Measurements from ENCODE around the gene DBNDD1.

DBNDD1 gene

GRCh38 chr16:90035902-90036301 lies 16.6 kb upstream of the DBNDD1 start:
- no peak for DNase-seq (ENCODE audit: low read depth)

- no peak for DNase-seq (ENCODE audit: low read depth)
Measured at GRCh38 chr16:90034504-90034903, 15.2 kb upstream of the DBNDD1 start.

DNA sequence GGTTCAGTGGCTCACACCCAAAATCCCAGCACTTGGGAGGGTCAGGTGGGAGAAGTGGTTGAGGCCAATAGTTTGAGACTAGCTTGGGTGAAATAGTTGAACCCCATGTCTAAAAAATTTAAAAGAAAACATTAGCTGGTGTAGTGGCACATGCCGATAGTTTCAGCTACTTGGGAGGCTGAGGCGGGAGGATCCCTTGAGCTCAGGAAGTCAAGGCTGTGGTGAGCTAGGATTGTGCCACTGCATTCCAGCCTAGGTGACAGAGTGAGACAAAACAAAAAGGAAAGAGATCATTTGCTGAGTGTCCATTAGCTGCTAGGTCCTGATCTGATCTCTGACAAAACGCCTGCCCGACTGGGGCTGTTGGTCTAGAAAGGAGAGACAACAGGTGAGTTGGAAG lies 14.1 kb upstream of the DBNDD1 start:
- no peak for DNase-seq (ENCODE audit: low read depth)

DNA sequence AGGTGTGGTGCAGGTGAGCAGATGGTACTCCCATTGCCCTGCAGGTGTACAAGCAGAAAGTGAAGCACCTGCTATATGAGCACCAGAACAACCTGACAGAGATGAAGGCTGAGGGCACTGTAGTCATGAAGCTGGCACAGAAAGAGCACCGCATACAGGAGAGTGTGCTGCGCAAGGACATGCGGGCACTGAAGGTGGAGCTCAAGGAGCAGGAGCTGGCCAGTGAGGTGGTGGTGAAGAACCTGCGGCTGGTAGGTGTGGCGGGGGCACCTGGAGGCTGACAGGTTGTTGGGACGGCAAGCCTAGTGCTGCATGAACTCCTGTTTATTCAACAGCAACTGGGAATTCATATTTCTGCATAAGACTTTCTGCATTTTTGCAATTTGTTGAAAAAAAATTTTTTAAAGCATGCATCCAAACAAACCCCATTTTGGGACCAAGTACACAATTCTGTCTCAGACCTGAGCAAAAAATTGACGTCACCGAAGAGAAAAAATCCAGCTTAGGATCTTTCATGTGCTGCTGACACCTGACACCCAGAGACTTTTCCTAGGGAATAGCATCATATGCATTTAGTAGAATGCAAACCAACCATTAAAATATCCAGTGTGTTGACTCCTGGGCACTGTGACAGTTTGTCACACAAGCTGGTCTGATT lies 13.5 kb upstream of the DBNDD1 start:
- DNase-seq (ENCODE audit: low read depth): no peak

- DNase-seq (ENCODE audit: low read depth): no peak
Measured at GRCh38 chr16:90031931-90032673, 12.8 kb upstream of the DBNDD1 start.

DNA sequence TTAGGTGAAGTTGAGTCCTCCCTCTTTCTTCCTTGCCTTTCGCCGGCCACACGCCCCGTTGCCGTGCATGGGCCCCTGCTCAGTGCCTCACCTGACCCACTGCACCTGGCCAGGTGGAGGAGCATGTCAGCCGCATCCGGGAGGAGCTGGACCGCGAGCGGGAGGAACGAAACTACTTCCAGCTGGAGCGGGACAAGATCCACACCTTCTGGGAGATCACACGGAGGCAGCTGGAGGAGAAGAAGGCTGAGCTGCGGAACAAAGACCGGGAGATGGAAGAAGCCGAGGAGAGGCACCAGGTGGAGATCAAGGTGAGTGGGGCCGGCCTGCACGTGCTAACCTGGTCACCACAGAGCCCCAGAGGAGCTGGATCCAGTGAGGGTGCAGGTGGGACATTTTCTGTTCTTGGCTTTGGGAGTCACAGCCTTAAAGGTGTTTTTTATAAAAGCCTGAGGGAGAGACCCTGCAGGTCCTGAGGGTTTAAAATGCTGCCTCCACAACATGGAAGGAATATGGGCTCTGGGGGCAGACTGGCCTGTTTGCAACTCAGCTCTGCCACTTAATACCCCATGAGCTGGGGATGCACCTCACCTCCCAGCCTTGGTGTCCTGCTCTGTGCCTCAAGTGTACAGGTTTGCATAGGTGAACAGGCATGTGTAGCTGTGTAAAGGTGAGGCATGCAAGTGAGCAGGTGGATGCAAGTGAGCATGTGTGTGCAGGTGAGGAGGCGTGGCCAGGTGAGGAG lies 12.1 kb upstream of the DBNDD1 start:
- DNase-seq (ENCODE audit: low read depth): no peak

DNA sequence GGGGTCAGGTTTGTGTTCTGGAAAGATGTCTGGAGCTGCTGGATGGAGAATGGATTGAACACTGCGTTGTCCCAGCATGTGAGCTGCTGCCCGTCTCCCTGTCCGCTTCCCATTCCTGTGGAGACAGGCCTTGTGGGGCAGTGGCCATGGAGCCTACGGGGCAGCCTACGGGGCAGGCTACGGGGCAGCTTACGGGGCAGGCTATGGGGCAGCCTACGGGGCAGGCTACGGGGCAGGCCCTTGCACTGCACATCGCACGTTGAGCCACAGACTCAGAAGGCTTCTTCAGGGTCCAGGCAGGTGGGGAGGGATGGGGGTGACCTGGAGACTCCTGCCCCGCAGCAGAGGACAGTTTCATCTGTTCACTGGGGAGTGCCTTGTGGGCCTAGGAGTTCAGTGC lies 9.7 kb upstream of the DBNDD1 start:
- no peak for DNase-seq (ENCODE audit: low read depth)

DNA sequence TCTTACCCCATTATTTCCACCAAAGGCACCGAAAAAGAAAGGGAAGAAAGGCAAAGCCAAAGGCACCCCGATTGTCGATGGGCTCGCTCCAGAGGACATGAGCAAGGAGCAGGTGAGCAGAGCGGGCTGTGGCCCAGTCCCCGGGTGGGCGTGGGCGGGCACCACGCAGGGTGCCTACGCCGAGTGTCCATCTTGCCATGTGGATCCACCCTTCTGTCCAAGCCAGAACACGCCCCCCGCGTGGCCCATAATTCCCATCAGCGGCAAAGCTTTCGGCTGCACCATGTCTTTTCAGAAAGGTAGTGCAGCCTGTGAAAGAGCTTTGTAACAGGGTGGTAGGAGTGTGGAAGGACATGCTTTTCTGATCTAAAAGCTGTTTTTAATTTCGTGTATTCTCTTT lies 8.4 kb upstream of the DBNDD1 start:
- DNase-seq (ENCODE audit: low read depth): no peak

DNA sequence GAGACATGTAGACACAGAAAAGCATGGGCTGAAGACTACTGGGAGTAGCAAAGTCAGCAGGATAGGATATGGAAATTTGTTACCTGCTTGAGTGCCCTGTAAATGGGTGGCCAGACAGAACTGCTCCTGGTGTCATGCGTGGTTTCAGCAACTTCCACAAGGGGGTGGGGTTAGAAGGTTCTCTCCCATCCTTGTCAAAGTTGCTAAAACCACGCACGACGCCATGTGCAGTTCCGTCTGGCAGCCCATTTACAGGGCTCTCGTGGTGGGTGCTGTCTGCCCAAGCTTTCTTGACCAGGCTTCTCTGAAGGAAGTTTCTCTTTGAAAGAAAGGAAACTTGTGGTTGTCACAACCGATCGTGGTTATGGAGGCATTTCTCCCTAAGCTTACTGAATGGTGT lies 6.9 kb upstream of the DBNDD1 start:
- no peak for DNase-seq (ENCODE audit: low read depth)

DNA sequence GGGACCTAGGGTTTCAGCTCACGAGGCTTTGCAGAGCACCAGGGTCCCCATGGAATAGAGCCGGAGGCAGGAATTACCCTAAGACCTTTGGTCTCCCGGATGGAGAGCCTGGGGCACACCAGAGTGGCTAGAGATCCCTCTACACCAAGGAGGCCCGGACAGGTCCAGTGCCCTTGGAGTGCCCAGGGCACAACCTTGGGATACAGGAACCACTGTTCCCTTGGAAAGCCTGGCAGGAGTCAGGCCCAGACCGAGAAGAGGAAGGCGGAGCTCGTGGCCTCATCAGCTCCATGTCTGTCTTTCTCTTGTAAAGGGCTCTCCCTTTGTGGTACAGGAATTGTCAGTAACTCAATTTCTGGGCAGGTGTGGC lies 3.8 kb upstream of the DBNDD1 start:
- DNase-seq (ENCODE audit: low read depth): no peak

GRCh38 chr16:90022209-90023077 lies 3.2 kb upstream of the DBNDD1 start:
- peak; percentile 59 for DNase-seq (ENCODE audit: low read depth)

- no peak for DNase-seq (ENCODE audit: low read depth)
Measured at GRCh38 chr16:90020838-90021382, 1.7 kb upstream of the DBNDD1 start.

- no peak for DNase-seq (ENCODE audit: low read depth)
Measured at GRCh38 chr16:90020260-90020837, 1.1 kb upstream of the DBNDD1 start.

DNA sequence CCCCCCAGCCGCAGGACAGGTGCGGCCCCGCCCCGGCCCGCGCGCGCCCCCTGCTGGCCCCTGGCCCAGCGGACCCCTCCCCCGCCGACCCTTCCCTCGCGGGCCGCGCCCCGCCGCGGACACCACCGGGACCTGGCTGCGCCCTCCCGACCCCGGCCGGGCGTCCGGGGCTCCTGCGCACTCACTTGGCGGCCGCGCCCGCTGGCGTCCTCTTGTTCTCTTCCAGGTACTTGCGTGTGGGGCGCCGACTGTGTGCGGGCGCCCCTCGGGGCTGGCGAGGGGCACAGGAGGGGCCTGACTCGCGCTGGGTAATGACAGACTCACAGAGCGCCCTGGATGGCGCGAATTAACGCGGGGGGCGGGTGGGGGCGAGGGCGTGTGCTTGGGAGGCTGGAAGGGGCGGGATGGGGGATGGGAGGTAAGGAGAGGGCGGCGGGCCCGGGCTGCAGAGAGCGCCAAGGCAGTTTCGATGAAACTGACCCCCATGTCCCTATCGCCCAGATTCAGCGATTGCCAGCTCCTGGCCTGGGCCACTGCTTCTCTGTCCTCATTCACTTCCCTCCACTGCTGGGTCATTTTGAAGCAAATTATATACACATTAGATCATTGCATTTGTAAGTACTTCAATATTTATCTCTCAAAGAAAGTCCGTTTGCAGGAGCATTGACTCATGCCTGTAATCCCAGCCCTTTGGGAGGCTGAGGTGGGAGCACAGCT lies 445 bp upstream of the DBNDD1 start:
- DNase-seq (ENCODE audit: low read depth): peak; percentile 38

GRCh38 chr16:90018297-90018651 lies 982 bp downstream of the DBNDD1 start:
- DNase-seq (ENCODE audit: low read depth): no peak

DNA sequence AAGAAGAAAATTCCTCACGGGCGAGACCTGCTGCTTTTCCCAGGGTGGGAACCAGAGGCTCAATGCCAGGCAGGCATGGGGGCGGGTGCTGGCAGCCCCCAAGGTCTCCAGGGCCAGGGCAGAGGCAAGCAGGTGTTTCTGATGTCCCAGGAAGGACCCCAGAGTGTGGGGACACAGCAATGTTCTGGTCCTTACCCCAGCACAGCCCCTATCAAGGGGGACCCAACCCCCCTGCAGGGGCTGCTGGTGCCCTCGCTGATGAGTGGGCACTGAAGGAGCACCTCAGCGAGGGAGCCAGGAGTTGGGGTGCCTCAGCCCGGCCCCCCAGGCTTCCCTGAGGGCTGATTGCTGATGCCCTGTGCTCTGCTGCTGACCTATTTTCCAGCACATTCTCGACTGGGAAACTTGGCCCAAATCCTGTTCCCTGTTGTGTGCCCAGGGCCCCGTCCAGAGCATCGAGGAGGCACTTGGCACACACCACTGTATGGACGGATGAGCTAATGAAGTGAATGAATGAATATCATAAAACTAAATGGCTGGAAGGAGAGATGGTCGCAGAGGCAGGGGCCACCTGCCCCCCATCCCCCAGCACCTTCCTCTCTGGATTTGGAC lies 2.8 kb downstream of the DBNDD1 start:
- DNase-seq (ENCODE audit: low read depth): no peak

DNA sequence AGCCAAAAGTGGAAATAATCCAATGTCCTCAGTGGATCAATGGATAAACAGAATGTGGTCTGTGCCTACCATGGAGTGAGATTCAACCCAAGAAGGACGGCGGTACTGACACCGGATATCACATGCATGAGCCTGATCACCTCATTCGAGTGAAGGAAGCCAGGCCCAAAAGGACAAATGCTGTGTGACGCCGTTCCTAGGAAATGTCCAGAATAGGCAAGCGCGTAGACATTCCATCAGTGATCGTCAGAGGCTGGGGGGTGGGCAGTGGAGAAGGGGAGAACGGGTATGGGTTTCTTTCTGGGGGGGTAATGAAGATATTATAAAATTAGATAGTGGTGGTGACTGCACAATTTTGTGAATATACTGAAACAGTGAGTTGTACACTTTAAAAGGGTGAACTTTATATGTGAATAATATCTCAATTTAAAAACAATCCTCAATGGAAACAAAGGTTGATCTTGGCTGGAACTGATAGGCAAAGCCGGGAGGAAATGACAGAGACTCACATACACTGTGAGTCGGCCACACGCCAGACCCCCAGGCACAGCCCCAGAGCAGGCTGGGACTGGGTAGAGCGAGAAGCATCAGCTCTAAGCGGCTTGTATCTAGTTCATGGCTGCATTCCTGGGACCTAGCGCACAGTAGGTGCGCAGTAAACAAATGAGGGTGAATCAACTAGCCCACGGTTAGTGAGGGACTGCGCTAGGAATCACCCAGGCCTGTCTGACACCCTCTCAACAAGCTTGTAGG lies 3.5 kb downstream of the DBNDD1 start:
- no peak for DNase-seq (ENCODE audit: low read depth)

DNA sequence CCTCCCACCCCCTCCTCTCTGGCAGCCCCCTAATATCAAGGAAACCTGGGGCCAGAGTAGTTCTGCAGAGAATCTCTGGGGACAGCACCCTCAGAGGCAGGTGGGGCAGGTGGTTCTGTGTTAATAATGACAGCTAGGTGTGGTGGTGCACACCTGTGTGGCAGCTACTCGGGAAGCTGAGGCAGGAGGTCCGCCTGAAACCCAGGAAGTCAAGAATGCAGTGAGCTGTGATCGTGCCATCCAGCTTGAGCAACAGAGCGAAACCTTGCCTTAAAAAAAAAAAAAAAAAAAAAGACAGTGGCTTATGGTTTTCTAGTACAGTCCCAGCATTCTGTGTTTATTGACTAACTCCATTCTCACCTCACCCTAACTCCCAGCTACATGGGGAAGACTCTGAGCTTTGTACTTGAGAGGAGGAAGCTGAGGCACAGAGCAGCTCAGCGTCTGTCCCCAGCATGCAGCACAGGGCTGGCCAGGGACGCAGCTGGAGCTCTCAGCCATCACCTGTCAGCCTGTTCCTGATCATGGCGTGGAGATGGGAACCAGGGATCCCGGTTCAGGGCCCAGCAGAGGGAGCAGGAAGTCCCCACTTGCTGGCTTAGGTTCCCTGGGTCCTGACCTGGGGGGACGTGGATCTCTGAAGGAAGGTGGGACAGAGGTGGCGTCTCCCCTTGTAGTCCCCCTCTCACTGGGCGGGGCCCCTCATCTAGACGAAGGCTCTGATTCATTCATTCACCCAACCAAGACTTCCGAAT lies 6.1 kb downstream of the DBNDD1 start:
- DNase-seq (ENCODE audit: low read depth): no peak

DNA sequence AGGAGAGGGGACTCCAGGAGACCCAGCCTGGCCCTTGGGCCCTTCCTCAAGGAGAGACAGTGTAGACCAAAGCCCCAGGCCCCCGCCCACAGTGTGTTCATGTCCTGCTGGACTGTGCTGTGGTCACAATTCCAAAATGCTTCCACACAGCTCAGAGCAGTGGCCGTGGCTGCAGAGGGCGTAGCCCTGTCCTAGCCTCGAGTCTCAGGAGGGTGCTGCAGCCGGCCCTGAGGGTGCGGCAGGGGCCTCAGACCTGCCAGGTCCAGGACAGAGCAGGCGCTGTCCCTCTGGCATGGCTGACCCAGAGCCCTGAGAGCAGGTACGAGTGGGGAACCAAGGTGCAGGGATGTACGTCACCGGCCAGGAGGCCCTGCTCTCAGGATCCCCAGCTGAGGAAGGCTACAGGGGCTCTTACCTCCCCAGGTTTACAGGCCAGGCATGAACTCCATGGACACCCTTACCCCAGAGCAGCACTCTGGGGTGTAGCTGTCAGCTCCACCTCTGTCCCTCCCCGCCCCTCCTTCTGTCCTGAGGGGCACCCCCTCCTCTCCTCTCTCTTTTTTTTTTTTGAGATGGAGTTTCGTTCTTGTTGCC lies 7.3 kb downstream of the DBNDD1 start:
- DNase-seq (ENCODE audit: low read depth): no peak

Data from activated T-helper 1 cell treated with Interleukin-2 at 50 U/mL for 16 hours (primary cell).